ENCODE measurements around the gene VPS13D.

- TF ChIP-seq, protein P1, sequence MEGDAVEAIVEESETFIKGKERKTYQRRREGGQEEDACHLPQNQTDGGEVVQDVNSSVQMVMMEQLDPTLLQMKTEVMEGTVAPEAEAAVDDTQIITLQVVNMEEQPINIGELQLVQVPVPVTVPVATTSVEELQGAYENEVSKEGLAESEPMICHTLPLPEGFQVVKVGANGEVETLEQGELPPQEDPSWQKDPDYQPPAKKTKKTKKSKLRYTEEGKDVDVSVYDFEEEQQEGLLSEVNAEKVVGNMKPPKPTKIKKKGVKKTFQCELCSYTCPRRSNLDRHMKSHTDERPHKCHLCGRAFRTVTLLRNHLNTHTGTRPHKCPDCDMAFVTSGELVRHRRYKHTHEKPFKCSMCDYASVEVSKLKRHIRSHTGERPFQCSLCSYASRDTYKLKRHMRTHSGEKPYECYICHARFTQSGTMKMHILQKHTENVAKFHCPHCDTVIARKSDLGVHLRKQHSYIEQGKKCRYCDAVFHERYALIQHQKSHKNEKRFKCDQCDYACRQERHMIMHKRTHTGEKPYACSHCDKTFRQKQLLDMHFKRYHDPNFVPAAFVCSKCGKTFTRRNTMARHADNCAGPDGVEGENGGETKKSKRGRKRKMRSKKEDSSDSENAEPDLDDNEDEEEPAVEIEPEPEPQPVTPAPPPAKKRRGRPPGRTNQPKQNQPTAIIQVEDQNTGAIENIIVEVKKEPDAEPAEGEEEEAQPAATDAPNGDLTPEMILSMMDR (IDR thresholded peaks at IDR 0.05; ENCODE audit: extremely low read depth in 1 of 2, insufficient read depth in 1 of 2, low read depth in 1 of 2, low read length in 2 of 2), result no peak
- TF ChIP-seq POLR2AphosphoS5 (IDR thresholded peaks at IDR 0.05; ENCODE audit: insufficient read depth, low read depth, low read length) (no peak), EZH2 (IDR thresholded peaks at IDR 0.05; ENCODE audit: borderline replicate concordance, low read depth, low read length, severe bottlenecking) (no peak), MYC (IDR thresholded peaks at IDR 0.05; ENCODE audit: low read depth, low read length) (no peak), POLR2A (IDR thresholded peaks at IDR 0.05; ENCODE audit: low read depth, low read length) (no peak)
Measured at GRCh38 chr1:12409681-12410080, 179.9 kb downstream of the VPS13D start.

All from endothelial cell of umbilical vein (primary cell).